Measurements from ENCODE around the gene PAM.
A peak's percentile ranks its signal among the peaks of the same experiment; 100 is the strongest.

Gene PAM

DNA sequence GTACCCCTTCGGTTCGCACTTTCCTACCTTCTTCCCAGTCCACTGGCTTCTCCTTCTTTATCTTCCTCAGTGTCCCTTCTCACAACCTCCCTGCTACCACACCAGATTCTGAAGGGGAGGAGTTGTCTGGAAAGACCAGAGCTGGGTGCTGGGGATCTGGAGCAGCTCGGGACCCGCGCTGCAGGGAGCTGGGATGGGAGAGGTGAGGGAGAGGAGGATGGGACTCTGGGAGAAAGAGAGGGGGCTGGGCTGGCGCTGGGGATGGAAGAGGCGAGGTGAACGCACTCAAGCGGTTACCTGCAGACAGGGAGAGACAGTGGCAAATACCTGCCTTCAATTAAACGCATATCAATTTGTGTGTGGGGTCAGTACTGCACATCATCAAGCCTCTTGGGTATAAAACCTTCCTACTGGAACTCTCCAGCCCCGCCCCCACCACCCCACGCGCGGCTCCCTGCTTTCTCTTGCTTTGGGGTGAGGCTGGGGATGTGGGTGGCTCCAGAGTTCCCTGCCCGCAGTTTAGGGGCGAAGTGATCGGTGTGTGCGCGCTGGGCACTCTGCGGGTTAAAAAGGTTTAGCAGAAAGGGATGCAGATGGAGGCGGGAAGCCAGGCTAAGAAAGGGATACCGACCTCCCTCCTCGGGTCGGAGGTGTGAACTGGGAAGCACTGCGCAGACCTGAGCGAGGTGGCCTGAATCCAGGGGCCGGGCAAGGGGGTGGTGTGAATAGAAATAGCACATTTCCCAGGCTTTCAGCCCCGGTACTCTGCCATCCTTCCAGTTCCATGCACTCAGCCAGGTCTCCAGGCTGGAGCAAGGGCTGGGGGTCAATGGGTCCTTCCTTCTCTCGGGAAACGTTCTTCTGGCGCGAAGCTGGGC is 977 bp upstream of the PAM start:
- Histone ChIP-seq H3K36me3 (ENCODE audit: insufficient read depth, insufficient read length, low read length) (no peaks in the 10 kb centered on the region), H3K4me1 (ENCODE audit: insufficient read depth, insufficient read length) (peaks cover 4% of the 10 kb centered on the region), H3K4me3 (ENCODE audit: insufficient read length, low read depth) (peak overlapping the region; percentile 80), H3K9ac (ENCODE audit: insufficient read length, low read depth) (peak overlapping the region; percentile 82), H3K27me3 (ENCODE audit: insufficient read depth, insufficient read length) (peaks cover 34% of the 10 kb centered on the region), H3K9me3 (ENCODE audit: insufficient read depth, low read length) (no peaks in the 10 kb centered on the region)
- no peak for DNase-seq (ENCODE audit: low read depth, low spot score)
- TF ChIP-seq YY1 (IDR thresholded peaks at IDR 0.05; ENCODE audit: insufficient read depth, insufficient read length) (no peak), ZNF274 (IDR thresholded peaks at IDR 0.05; ENCODE audit: low read depth, low read length) (no peak), SUZ12 (IDR thresholded peaks at IDR 0.05; ENCODE audit: extremely low read depth, insufficient read depth, insufficient read length) (no peak)

DNA sequence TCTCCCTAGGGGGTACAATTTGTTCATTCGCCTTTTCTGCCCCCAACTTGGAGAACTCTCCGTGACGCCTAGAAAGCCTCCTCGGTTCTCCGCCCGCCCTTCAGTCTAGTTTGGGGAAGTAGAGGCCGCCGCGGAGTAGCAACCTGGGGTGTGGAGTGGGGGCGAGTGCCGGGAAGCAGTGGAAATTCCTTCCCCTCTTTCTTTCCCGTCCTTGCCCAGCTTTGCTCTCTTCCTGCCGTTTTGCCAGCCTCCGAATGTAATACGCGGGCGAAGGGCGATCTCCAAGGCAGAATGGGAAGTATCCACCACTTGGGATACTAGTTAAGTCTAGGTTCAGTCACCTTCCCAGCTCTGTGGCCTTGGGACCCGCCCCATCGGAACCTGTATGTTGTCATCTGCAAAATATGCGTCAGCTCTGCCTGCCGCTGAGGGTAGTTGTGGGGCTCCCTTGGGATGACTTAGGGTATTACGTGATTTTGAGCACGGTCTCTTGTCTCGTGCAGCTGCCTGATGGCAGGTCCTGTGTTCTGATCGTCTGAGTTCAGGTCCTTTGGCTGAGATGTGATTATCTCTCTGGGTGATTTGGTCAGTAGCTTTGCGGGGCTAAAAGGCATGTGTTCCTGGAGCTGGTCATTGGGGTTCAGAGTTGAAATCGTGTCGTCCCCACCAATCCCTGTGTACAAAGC is 724 bp downstream of the PAM start:
- H3K9ac ChIP-seq (ENCODE audit: insufficient read length, low read depth), result peak overlapping the region; percentile 80

GRCh38 chr5:102758576-102758975 is 3.5 kb downstream of the PAM start:
- no peak for TF ChIP-seq SUZ12 (IDR thresholded peaks at IDR 0.05; ENCODE audit: extremely low read depth, insufficient read depth, insufficient read length)
- TF ChIP-seq YY1 (IDR thresholded peaks at IDR 0.05; ENCODE audit: insufficient read depth, insufficient read length), result no peak
- no peak for TF ChIP-seq ZNF274 (IDR thresholded peaks at IDR 0.05; ENCODE audit: low read depth, low read length)
- DNase-seq (ENCODE audit: low read depth, low spot score), result no peak
- peaks cover 28% of the 10 kb centered on the region for H3K27me3 ChIP-seq (ENCODE audit: insufficient read depth, insufficient read length)
- H3K9me3 ChIP-seq (ENCODE audit: insufficient read depth, low read length), result no peaks in the 10 kb centered on the region
- H3K9ac ChIP-seq (ENCODE audit: insufficient read length, low read depth), result no peak overlapping the region
- H3K36me3 ChIP-seq (ENCODE audit: insufficient read depth, insufficient read length, low read length), result no peaks in the 10 kb centered on the region
- no peak overlapping the region for H3K4me3 ChIP-seq (ENCODE audit: insufficient read length, low read depth)
- peaks cover 4% of the 10 kb centered on the region for H3K4me1 ChIP-seq (ENCODE audit: insufficient read depth, insufficient read length)

More for the DNA sequence above, 724 bp downstream of the PAM start:
- no peak for TF ChIP-seq ZNF274 (IDR thresholded peaks at IDR 0.05; ENCODE audit: low read depth, low read length)
- TF ChIP-seq YY1 (IDR thresholded peaks at IDR 0.05; ENCODE audit: insufficient read depth, insufficient read length), result no peak
- no peak for TF ChIP-seq SUZ12 (IDR thresholded peaks at IDR 0.05; ENCODE audit: extremely low read depth, insufficient read depth, insufficient read length)
- Histone ChIP-seq H3K4me3 (ENCODE audit: insufficient read length, low read depth) (peak overlapping the region; percentile 80), H3K4me1 (ENCODE audit: insufficient read depth, insufficient read length) (peaks cover 4% of the 10 kb centered on the region), H3K36me3 (ENCODE audit: insufficient read depth, insufficient read length, low read length) (no peaks in the 10 kb centered on the region), H3K9me3 (ENCODE audit: insufficient read depth, low read length) (no peaks in the 10 kb centered on the region), H3K27me3 (ENCODE audit: insufficient read depth, insufficient read length) (peaks cover 34% of the 10 kb centered on the region)
- peak; percentile 23 for DNase-seq (ENCODE audit: low read depth, low spot score)

GRCh38 chr5:102759289-102759688 is 4.2 kb downstream of the PAM start:
- H3K36me3 ChIP-seq (ENCODE audit: insufficient read depth, insufficient read length, low read length), result no peaks in the 10 kb centered on the region
- H3K4me3 ChIP-seq (ENCODE audit: insufficient read length, low read depth), result no peak overlapping the region
- no peak overlapping the region for H3K9ac ChIP-seq (ENCODE audit: insufficient read length, low read depth)
- no peak for DNase-seq (ENCODE audit: low read depth, low spot score)
- TF ChIP-seq ZNF274 (IDR thresholded peaks at IDR 0.05; ENCODE audit: low read depth, low read length), result no peak
- no peak for TF ChIP-seq YY1 (IDR thresholded peaks at IDR 0.05; ENCODE audit: insufficient read depth, insufficient read length)
- no peak for TF ChIP-seq SUZ12 (IDR thresholded peaks at IDR 0.05; ENCODE audit: extremely low read depth, insufficient read depth, insufficient read length)
- H3K4me1 ChIP-seq (ENCODE audit: insufficient read depth, insufficient read length), result no peaks in the 10 kb centered on the region
- no peaks in the 10 kb centered on the region for H3K9me3 ChIP-seq (ENCODE audit: insufficient read depth, low read length)
- peaks cover 21% of the 10 kb centered on the region for H3K27me3 ChIP-seq (ENCODE audit: insufficient read depth, insufficient read length)

GRCh38 chr5:102759700-102760099 is 4.6 kb downstream of the PAM start:
- H3K36me3 ChIP-seq (ENCODE audit: insufficient read depth, insufficient read length, low read length), result no peaks in the 10 kb centered on the region
- no peaks in the 10 kb centered on the region for H3K4me1 ChIP-seq (ENCODE audit: insufficient read depth, insufficient read length)
- H3K27me3 ChIP-seq (ENCODE audit: insufficient read depth, insufficient read length), result peaks cover 17% of the 10 kb centered on the region
- no peaks in the 10 kb centered on the region for H3K9me3 ChIP-seq (ENCODE audit: insufficient read depth, low read length)
- no peak for DNase-seq (ENCODE audit: low read depth, low spot score)
- no peak for TF ChIP-seq YY1 (IDR thresholded peaks at IDR 0.05; ENCODE audit: insufficient read depth, insufficient read length)
- no peak for TF ChIP-seq SUZ12 (IDR thresholded peaks at IDR 0.05; ENCODE audit: extremely low read depth, insufficient read depth, insufficient read length)
- TF ChIP-seq ZNF274 (IDR thresholded peaks at IDR 0.05; ENCODE audit: low read depth, low read length), result no peak
- H3K9ac ChIP-seq (ENCODE audit: insufficient read length, low read depth), result no peak overlapping the region
- H3K4me3 ChIP-seq (ENCODE audit: insufficient read length, low read depth), result no peak overlapping the region

GRCh38 chr5:102760815-102761214 is 5.7 kb downstream of the PAM start:
- Histone ChIP-seq H3K9me3 (ENCODE audit: insufficient read depth, low read length) (no peaks in the 10 kb centered on the region), H3K4me1 (ENCODE audit: insufficient read depth, insufficient read length) (no peaks in the 10 kb centered on the region), H3K36me3 (ENCODE audit: insufficient read depth, insufficient read length, low read length) (no peaks in the 10 kb centered on the region), H3K4me3 (ENCODE audit: insufficient read length, low read depth) (no peak overlapping the region), H3K27me3 (ENCODE audit: insufficient read depth, insufficient read length) (peaks cover 11% of the 10 kb centered on the region), H3K9ac (ENCODE audit: insufficient read length, low read depth) (no peak overlapping the region)
- no peak for TF ChIP-seq SUZ12 (IDR thresholded peaks at IDR 0.05; ENCODE audit: extremely low read depth, insufficient read depth, insufficient read length)
- DNase-seq (ENCODE audit: low read depth, low spot score), result no peak

- Histone ChIP-seq H3K9ac (ENCODE audit: insufficient read length, low read depth) (no peak overlapping the region), H3K9me3 (ENCODE audit: insufficient read depth, low read length) (no peaks in the 10 kb centered on the region), H3K36me3 (ENCODE audit: insufficient read depth, insufficient read length, low read length) (no peaks in the 10 kb centered on the region), H3K27me3 (ENCODE audit: insufficient read depth, insufficient read length) (no peaks in the 10 kb centered on the region), H3K4me1 (ENCODE audit: insufficient read depth, insufficient read length) (no peaks in the 10 kb centered on the region), H3K4me3 (ENCODE audit: insufficient read length, low read depth) (no peak overlapping the region)
- TF ChIP-seq YY1 (IDR thresholded peaks at IDR 0.05; ENCODE audit: insufficient read depth, insufficient read length), result no peak
- no peak for TF ChIP-seq SUZ12 (IDR thresholded peaks at IDR 0.05; ENCODE audit: extremely low read depth, insufficient read depth, insufficient read length)
- TF ChIP-seq ZNF274 (IDR thresholded peaks at IDR 0.05; ENCODE audit: low read depth, low read length), result no peak
- no peak for DNase-seq (ENCODE audit: low read depth, low spot score)
Measured at GRCh38 chr5:102762095-102762534, 7.0 kb downstream of the PAM start.
